Endothelial cell of umbilical vein (primary cell): ENCODE measurements around the gene JCAD. TPM values are rescaled to one million over a fixed set of nuclear protein-coding genes. Genes with fewer than 3 reads are reported as not detected.
"Not testable (repeated sequence)": the region's sequence is repeated elsewhere in the genome, so short reads cannot be mapped to it uniquely, and the experiment has no call there.

ENCODE experiments used
- BruUV-seq: library from RNA; stranded (reverse); fragments of 400-500 nt; replicated peaks from 2 replicates; lab custom pipeline; 2021; lab: Mats Ljungman, UMichigan
- CTCF ChIA-PET: fragments of 300-600, 350-600 bp; sonication (Branson Sonifier 250); formaldehyde crosslinking; loops from one replicate; lab custom pipeline; 2021; ENCODE audit warnings: antibody characterized with exemption, inconsistent platforms; lab: Charles Lee
- POLR2A ChIA-PET: fragments of 300-600, 350-600 bp; sonication (Branson Sonifier 250); formaldehyde crosslinking; loops from one replicate; lab custom pipeline; 2021; ENCODE audit warnings: antibody characterized with exemption, inconsistent platforms; lab: Charles Lee
- DNase-seq: peaks from one replicate; pipeline ENCODE4 v3.0.0-alpha.2; 2011; ENCODE audit warnings: low read depth, low spot score
- FAIRE-seq: peaks from 2 replicates; lab custom pipeline; 2011; peaks lifted over from hg19 to GRCh38; lab: Jason Lieb, UNC
- H2AFZ ChIP-seq: 2 replicates; pipeline ENCODE4 v1.6.0; 2012; ENCODE audit warnings: low read depth, low read length, control low read depth, inconsistent platforms
- H3K27ac ChIP-seq: 2 replicates; pipeline ENCODE4 v1.5.1; 2011; ENCODE audit warnings: low read depth, mild to moderate bottlenecking, control low read depth, low read length, moderate library complexity; ENCODE audit not compliant: insufficient read depth
- H3K27me3 ChIP-seq, 2 experiments: 2 replicates each; pipeline versions ENCODE4 v1.6.0 to v1.6.1; 2011; ENCODE audit warnings: low read length in 2 of 2, mixed read lengths in 1 of 2; ENCODE audit not compliant: control insufficient read depth in 2 of 2, insufficient read depth in 2 of 2
- H3K36me3 ChIP-seq, 2 experiments: 2 replicates in 1 of 2; 3 replicates in 1 of 2; pipeline ENCODE4 v1.5.1; 2011; ENCODE audit warnings: low read length in 2 of 2, mild to moderate bottlenecking in 1 of 2, moderate library complexity in 1 of 2; ENCODE audit not compliant: control insufficient read depth in 2 of 2, insufficient read depth in 2 of 2; ENCODE audit errors: extremely low read depth in 1 of 2
- H3K4me1 ChIP-seq: 3 replicates; pipeline ENCODE4 v1.5.1; 2011; ENCODE audit warnings: mild to moderate bottlenecking, low read length; ENCODE audit not compliant: control insufficient read depth, insufficient read depth; ENCODE audit errors: extremely low read depth
- H3K4me2 ChIP-seq: 2 replicates; pipeline ENCODE4 v1.6.1; 2011; ENCODE audit warnings: low read length, control low read depth, mixed read lengths; ENCODE audit not compliant: insufficient read depth
- H3K4me3 ChIP-seq, 3 experiments: fragments of 200-600 bp in 1 of 3; sonication (generic), shearing (Covaris generic) in 1 of 3; replicated peaks in 1 of 3; 2 replicates each; pipeline ENCODE4 v1.5.1; 2011 to 2016; ENCODE audit warnings: control low read depth in 3 of 3, low read length in 3 of 3, mild to moderate bottlenecking in 2 of 3, inconsistent platforms in 1 of 3, low read depth in 1 of 3, moderate library complexity in 1 of 3; ENCODE audit not compliant: insufficient read depth in 1 of 3
- H3K79me2 ChIP-seq: 2 replicates; pipeline ENCODE4 v1.6.0; 2012; ENCODE audit warnings: low read length, inconsistent platforms; ENCODE audit not compliant: control insufficient read depth, insufficient read depth
- H3K9ac ChIP-seq: replicated peaks from 2 replicates; pipeline ENCODE3; 2011; ENCODE audit warnings: low read length, control low read depth; ENCODE audit not compliant: insufficient read depth; ENCODE audit errors: extremely low read depth
- H3K9me1 ChIP-seq: replicated peaks from 3 replicates; pipeline ENCODE4 v1.6.0; 2011; ENCODE audit warnings: mild to moderate bottlenecking, low read length; ENCODE audit not compliant: control insufficient read depth, insufficient read depth; ENCODE audit errors: extremely low read depth
- H3K9me3 ChIP-seq: replicated peaks from 2 replicates; pipeline ENCODE4 v1.5.1; 2012; ENCODE audit warnings: low read length, inconsistent platforms; ENCODE audit not compliant: control insufficient read depth, insufficient read depth
- H4K20me1 ChIP-seq: replicated peaks from 2 replicates; pipeline ENCODE3; 2011; ENCODE audit warnings: mild to moderate bottlenecking, low read length; ENCODE audit not compliant: control insufficient read depth, insufficient read depth; ENCODE audit errors: extremely low read depth
- CTCF ChIP-seq, 2 donors: IDR thresholded peaks; 1 replicate in 1 of 2; 2 replicates in 1 of 2; pipeline ENCODE4 v1.5.1; 2011; ENCODE audit warnings: low read length in 2 of 2, mild to moderate bottlenecking in 2 of 2, moderate library complexity in 2 of 2, control low read depth in 1 of 2, inconsistent platforms in 1 of 2, low read depth in 1 of 2; ENCODE audit not compliant: insufficient read depth in 1 of 2; ENCODE audit errors: extremely low read depth in 1 of 2
- EZH2 ChIP-seq: IDR thresholded peaks from 2 replicates; pipeline ENCODE4 v1.6.1; 2012; ENCODE audit warnings: borderline replicate concordance, low read depth, mild to moderate bottlenecking, moderate library complexity, low read length, inconsistent platforms; ENCODE audit not compliant: severe bottlenecking
- FOS ChIP-seq: IDR thresholded peaks from 2 replicates; pipeline ENCODE4 v1.6.1; 2011; ENCODE audit warnings: mild to moderate bottlenecking, low read length, moderate library complexity, borderline replicate concordance; ENCODE audit not compliant: insufficient read depth
- GATA2 ChIP-seq: IDR thresholded peaks from 2 replicates; pipeline ENCODE4 v1.7.0; 2011; ENCODE audit warnings: low read depth, mild to moderate bottlenecking, moderate library complexity, mixed read lengths, low read length; ENCODE audit not compliant: insufficient read length, insufficient read depth
- JUN ChIP-seq: IDR thresholded peaks from 2 replicates; pipeline ENCODE4 v1.6.1; 2011; ENCODE audit warnings: borderline replicate concordance, low read depth; ENCODE audit not compliant: insufficient read length, insufficient read depth
- MAX ChIP-seq: IDR thresholded peaks from 2 replicates; pipeline ENCODE4 v1.6.1; 2011; ENCODE audit not compliant: insufficient read depth, insufficient read length
- MYC ChIP-seq: IDR thresholded peaks from one replicate; pipeline ENCODE4 v1.6.1; 2011; ENCODE audit warnings: mild to moderate bottlenecking, low read depth, low read length
- POLR2A ChIP-seq: IDR thresholded peaks from 2 replicates; pipeline ENCODE4 v1.6.1; 2012; ENCODE audit warnings: low read depth, mild to moderate bottlenecking, control low read depth, low read length
- POLR2AphosphoS5 ChIP-seq: IDR thresholded peaks from 2 replicates; pipeline ENCODE4 v1.6.1; 2012; ENCODE audit warnings: low read depth, mild to moderate bottlenecking, control low read depth, low read length, moderate library complexity; ENCODE audit not compliant: insufficient read depth
- dilution Hi-C: fragments of 300-500 bp; cut with MboI; formaldehyde crosslinking; loops from one replicate; pipeline ENCODE4 v1.15.0; 2019; ENCODE audit warnings: low sequenced_read_pairs; ENCODE audit not compliant: extremely low pct_ligation_motif_present
- intact Hi-C: fragments of 100-400 bp; cut with micrococcal nuclease; formaldehyde crosslinking; loops from one replicate; pipeline ENCODE4 v1.10.0; 2022
- polyA plus RNA-seq, 4 experiments: library from polyadenylated mRNA; depleted of rRNA in 3 of 4; stranded (reverse) in 3 of 4; unstranded in 1 of 4; fragments of >200 nt; gene quantifications; 2 replicates each; pipeline versions ENCODE4 v1.2.1 to v1.2.3, GENCODE V29; 2011 to 2012; ENCODE audit warnings: missing spikeins in 1 of 4
- total RNA-seq: library from RNA; stranded (reverse); gene quantifications from 2 replicates; pipeline ENCODE4 v1.2.3, GENCODE V29; 2021

Gene JCAD
- total and polyA plus RNA-seq, 2 donors (not counting 3 experiments of a cell fraction or from before 2014, with no cell fraction given) = 17.5 to 76.3 TPM

- no peak for TF ChIP-seq EZH2
- TF ChIP-seq JUN = no peak
- no peak overlapping the region for H3K9ac ChIP-seq
- H3K9me1 ChIP-seq = no peaks in the 10 kb centered on the region
- DNase-seq (no peak), FAIRE-seq (no peak)
- intact Hi-C loops = no loop called here
- dilution Hi-C loops = no loop called here
- H4K20me1 ChIP-seq = no peaks in the 10 kb centered on the region
- no peak overlapping the region for H3K27ac ChIP-seq
- H3K36me3 ChIP-seq = no peaks in the 10 kb centered on the region
- H3K4me1 ChIP-seq = no peaks in the 10 kb centered on the region
- no TSS peak for BruUV-seq
- no peak overlapping the region for H2AFZ ChIP-seq
- H3K27me3 ChIP-seq = no peaks in the 10 kb centered on the region
- no peak overlapping the region for H3K4me2 ChIP-seq
- H3K4me3 ChIP-seq = no peak overlapping the region
- ChIA-PET POLR2A (no interaction called here), CTCF (interaction anchor here (0.9 kb wide), 1 partner anchor 13 kb away, joined by 3 read pairs; no protein-coding TSS in a partner anchor)
- no peaks in the 10 kb centered on the region for H3K79me2 ChIP-seq
- H3K9me3 ChIP-seq = peaks cover 4% of the 10 kb centered on the region
Observed at GRCh38 chr10:29981510-29981909, 77.9 kb downstream of the JCAD start.

GRCh38 chr10:29980084-29980483 is 79.3 kb downstream of the JCAD start:
- no peak overlapping the region for H3K9ac ChIP-seq
- ChIA-PET POLR2A (no interaction called here), CTCF (interaction anchor here (0.7 kb wide), 1 partner anchor 18 kb away, joined by 3 read pairs; no protein-coding TSS in a partner anchor)
- H4K20me1 ChIP-seq = no peaks in the 10 kb centered on the region
- dilution Hi-C loops = no loop called here
- intact Hi-C loops = no loop called here
- no peak overlapping the region for H2AFZ ChIP-seq
- no peak overlapping the region for H3K4me3 ChIP-seq
- FAIRE-seq (no peak), DNase-seq (no peak)
- no peaks in the 10 kb centered on the region for H3K27me3 ChIP-seq
- H3K36me3 ChIP-seq = no peaks in the 10 kb centered on the region
- no peak overlapping the region for H3K27ac ChIP-seq
- peaks cover 4% of the 10 kb centered on the region for H3K9me3 ChIP-seq
- no peaks in the 10 kb centered on the region for H3K4me1 ChIP-seq
- no peaks in the 10 kb centered on the region for H3K79me2 ChIP-seq
- no peak overlapping the region for H3K4me2 ChIP-seq
- no peaks in the 10 kb centered on the region for H3K9me1 ChIP-seq
- TF ChIP-seq FOS = no peak
- no peak for TF ChIP-seq MAX
- no peak for TF ChIP-seq CTCF (IDR thresholded peaks at IDR 0.05; ENCODE audit: extremely low read depth in 1 of 2, insufficient read depth in 1 of 2, low read depth in 1 of 2, low read length in 2 of 2)
- TF ChIP-seq MYC = no peak
- no peak for TF ChIP-seq POLR2AphosphoS5
- no peak for TF ChIP-seq POLR2A
- TF ChIP-seq EZH2 = no peak
- TF ChIP-seq GATA2 = no peak
- no peak for TF ChIP-seq JUN
- no TSS peak for BruUV-seq

GRCh38 chr10:29979421-29979779 is 80.0 kb downstream of the JCAD start:
- H3K4me2 ChIP-seq, H3K27me3 ChIP-seq, H3K9me1 ChIP-seq, FAIRE-seq, H3K4me1 ChIP-seq, POLR2A ChIA-PET, H2AFZ ChIP-seq, H3K4me3 ChIP-seq, dilution Hi-C loops, CTCF ChIA-PET, BruUV-seq, H3K36me3 ChIP-seq, DNase-seq, H3K27ac ChIP-seq, intact Hi-C loops, H3K9ac ChIP-seq, H3K9me3 ChIP-seq, H3K79me2 ChIP-seq, H4K20me1 ChIP-seq: not testable (repeated sequence)
